Keratinocyte (primary cell): ENCODE data around the gene FABP7. TPM values are rescaled to one million over a fixed set of nuclear protein-coding genes. Genes with fewer than 3 reads are reported as not detected.

Experiments used
- DNase-seq: peaks from one replicate; pipeline ENCODE4 v3.0.0-alpha.2; 2011; ENCODE audit warnings: low read depth, missing footprints, low spot score
- FAIRE-seq: peaks from 2 replicates; lab custom pipeline; 2011; peaks lifted over from hg19 to GRCh38; lab: Jason Lieb, UNC
- H2AFZ ChIP-seq: 2 replicates; pipeline ENCODE4 v1.6.0; 2012; ENCODE audit warnings: low read length, control low read depth, inconsistent platforms; ENCODE audit not compliant: control insufficient read depth
- H3K27ac ChIP-seq: 2 replicates; pipeline ENCODE4 v1.5.1; 2011; ENCODE audit warnings: low read length; ENCODE audit not compliant: control insufficient read depth, insufficient read depth
- H3K27me3 ChIP-seq: 3 replicates; pipeline ENCODE4 v1.6.0; 2011; ENCODE audit warnings: low read length; ENCODE audit not compliant: control insufficient read depth, insufficient read depth; ENCODE audit errors: extremely low read depth
- H3K36me3 ChIP-seq, 2 experiments: 2 replicates in 1 of 2; 3 replicates in 1 of 2; pipeline ENCODE4 v1.5.1; 2011; ENCODE audit warnings: low read length in 2 of 2, mild to moderate bottlenecking in 1 of 2; ENCODE audit not compliant: control insufficient read depth in 2 of 2, insufficient read depth in 2 of 2; ENCODE audit errors: extremely low read depth in 1 of 2
- H3K4me1 ChIP-seq: 3 replicates; pipeline ENCODE4 v1.5.1; 2011; ENCODE audit warnings: low read length; ENCODE audit not compliant: control insufficient read depth, insufficient read depth; ENCODE audit errors: extremely low read depth
- H3K4me2 ChIP-seq: 3 replicates; pipeline ENCODE4 v1.6.0; 2011; ENCODE audit warnings: low read depth, low read length; ENCODE audit not compliant: control insufficient read depth, insufficient read depth; ENCODE audit errors: extremely low read depth
- H3K4me3 ChIP-seq, 3 experiments: fragments of 200-600 bp in 1 of 3; sonication (generic) in 1 of 3; 2 replicates in 2 of 3; 3 replicates in 1 of 3; pipeline ENCODE4 v1.5.1; 2011 to 2016; ENCODE audit warnings: low read length in 3 of 3, mild to moderate bottlenecking in 3 of 3, control low read depth in 2 of 3, inconsistent platforms in 1 of 3, low read depth in 1 of 3, mixed read lengths in 1 of 3, mixed run types in 1 of 3, moderate library complexity in 1 of 3; ENCODE audit not compliant: control insufficient read depth in 2 of 3, insufficient read depth in 2 of 3; ENCODE audit errors: extremely low read depth in 1 of 3
- H3K79me2 ChIP-seq: 2 replicates; pipeline ENCODE4 v1.6.0; 2012; ENCODE audit warnings: low read length; ENCODE audit not compliant: control insufficient read depth, insufficient read depth
- H3K9ac ChIP-seq: 3 replicates; pipeline ENCODE4 v1.6.0; 2011; ENCODE audit warnings: low read length; ENCODE audit not compliant: control insufficient read depth, insufficient read depth; ENCODE audit errors: extremely low read depth
- H3K9me1 ChIP-seq: 3 replicates; pipeline ENCODE4 v1.6.0; 2011; ENCODE audit warnings: low read length; ENCODE audit not compliant: control insufficient read depth, insufficient read depth; ENCODE audit errors: extremely low read depth
- H3K9me3 ChIP-seq: 2 replicates; pipeline ENCODE4 v1.5.1; 2012; ENCODE audit warnings: low read depth, low read length; ENCODE audit not compliant: control insufficient read depth
- H4K20me1 ChIP-seq: 3 replicates; pipeline ENCODE4 v1.6.0; 2011; ENCODE audit warnings: low read length; ENCODE audit not compliant: control insufficient read depth, insufficient read depth; ENCODE audit errors: extremely low read depth
- EZH2 ChIP-seq: IDR thresholded peaks from one replicate; pipeline ENCODE4 v1.6.1; 2012; ENCODE audit warnings: inconsistent platforms, mild to moderate bottlenecking, low read length, moderate library complexity
- dilution Hi-C: fragments of 300-500 bp; cut with MboI; formaldehyde crosslinking; loops from one replicate; pipeline ENCODE4 v1.7.0; 2020; ENCODE audit warnings: low sequenced_read_pairs; ENCODE audit not compliant: extremely low pct_ligation_motif_present
- polyA plus RNA-seq, 5 experiments: library from polyadenylated mRNA; depleted of rRNA in 3 of 5; stranded (reverse) in 3 of 5; stranded (forward) in 1 of 5; unstranded in 1 of 5; fragments of >200 nt; gene quantifications; 1 replicate in 1 of 5; 2 replicates in 3 of 5; 3 replicates in 1 of 5; pipeline versions ENCODE4 v1.2.1 to v1.2.3, GENCODE V29; 2011 to 2012; ENCODE audit warnings: missing spikeins in 2 of 5, low read depth in 1 of 5, low replicate concordance in 1 of 5
- TF ChIP-seq, protein P1 (sequence below), 3 experiments: IDR thresholded peaks in 1 of 3; conservative IDR thresholded peaks in 1 of 3; optimal IDR thresholded peaks in 1 of 3; 2 replicates in 2 of 3; 3 replicates in 1 of 3; pipeline versions ENCODE3 to v1.5.1; 2011; ENCODE audit warnings: low read length in 3 of 3, mild to moderate bottlenecking in 3 of 3, moderate library complexity in 2 of 3, control low read depth in 1 of 3, inconsistent platforms in 1 of 3; ENCODE audit not compliant: insufficient read depth in 2 of 3; ENCODE audit errors: extremely low read depth in 1 of 3

The FABP7 gene
- polyA plus RNA-seq, 1 donor (not counting 4 experiments of a cell fraction or from before 2014, with no cell fraction given) = not detected

DNA sequence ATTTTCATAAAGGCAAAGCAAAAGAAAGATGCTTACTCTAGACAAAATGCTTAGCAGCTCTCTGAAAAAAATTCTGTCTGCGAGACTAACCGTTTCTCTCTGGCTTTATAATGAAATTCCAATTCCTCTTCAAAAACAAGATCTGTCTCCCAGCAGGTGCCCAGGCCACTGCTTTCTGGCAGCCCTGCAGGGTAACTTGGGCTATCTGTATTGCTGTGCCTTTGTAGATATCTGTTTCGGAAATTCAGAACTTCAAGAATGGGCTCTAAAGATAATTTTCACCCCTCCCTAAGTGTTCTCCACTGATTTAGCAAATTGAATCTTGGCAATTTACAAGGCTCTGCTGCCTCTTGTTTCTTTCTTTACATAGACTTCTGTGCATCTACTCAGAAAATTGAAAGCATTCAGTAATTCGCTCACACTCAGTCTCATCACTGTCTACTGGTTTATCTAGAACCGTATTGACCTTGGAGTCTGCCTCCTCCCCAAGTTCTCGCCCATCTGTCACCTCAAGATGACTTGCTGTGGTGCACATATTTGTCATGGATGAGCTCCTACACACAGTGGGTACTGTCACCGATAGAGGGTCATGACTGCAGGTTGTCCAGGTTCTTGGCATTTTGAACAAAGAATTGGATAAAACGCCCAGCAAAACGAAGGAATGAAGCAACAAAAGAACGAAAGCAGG lies 26.4 kb upstream of the FABP7 start:
- Histone ChIP-seq H3K4me1 (peaks cover 2% of the 10 kb centered on the region), H3K9me3 (no peaks in the 10 kb centered on the region), H3K27me3 (no peaks in the 10 kb centered on the region), H3K4me2 (no peak overlapping the region), H3K27ac (no peak overlapping the region), H3K9ac (no peak overlapping the region), H3K79me2 (no peaks in the 10 kb centered on the region), H4K20me1 (no peaks in the 10 kb centered on the region), H3K36me3 (no peaks in the 10 kb centered on the region), H2AFZ (no peak overlapping the region), H3K9me1 (no peaks in the 10 kb centered on the region), H3K4me3 (no peak overlapping the region)
- DNase-seq (no peak), FAIRE-seq (no peak)
- TF ChIP-seq, protein P1, sequence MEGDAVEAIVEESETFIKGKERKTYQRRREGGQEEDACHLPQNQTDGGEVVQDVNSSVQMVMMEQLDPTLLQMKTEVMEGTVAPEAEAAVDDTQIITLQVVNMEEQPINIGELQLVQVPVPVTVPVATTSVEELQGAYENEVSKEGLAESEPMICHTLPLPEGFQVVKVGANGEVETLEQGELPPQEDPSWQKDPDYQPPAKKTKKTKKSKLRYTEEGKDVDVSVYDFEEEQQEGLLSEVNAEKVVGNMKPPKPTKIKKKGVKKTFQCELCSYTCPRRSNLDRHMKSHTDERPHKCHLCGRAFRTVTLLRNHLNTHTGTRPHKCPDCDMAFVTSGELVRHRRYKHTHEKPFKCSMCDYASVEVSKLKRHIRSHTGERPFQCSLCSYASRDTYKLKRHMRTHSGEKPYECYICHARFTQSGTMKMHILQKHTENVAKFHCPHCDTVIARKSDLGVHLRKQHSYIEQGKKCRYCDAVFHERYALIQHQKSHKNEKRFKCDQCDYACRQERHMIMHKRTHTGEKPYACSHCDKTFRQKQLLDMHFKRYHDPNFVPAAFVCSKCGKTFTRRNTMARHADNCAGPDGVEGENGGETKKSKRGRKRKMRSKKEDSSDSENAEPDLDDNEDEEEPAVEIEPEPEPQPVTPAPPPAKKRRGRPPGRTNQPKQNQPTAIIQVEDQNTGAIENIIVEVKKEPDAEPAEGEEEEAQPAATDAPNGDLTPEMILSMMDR (optimal IDR thresholded peaks at IDR 0.05 in 1 of 3, IDR thresholded peaks at IDR 0.05 in 1 of 3, conservative IDR thresholded peaks at IDR 0.05 in 1 of 3; ENCODE audit: extremely low read depth in 1 of 3, insufficient read depth in 2 of 3, low read length in 3 of 3) = no peak
- TF ChIP-seq EZH2 = no peak
- dilution Hi-C loops = no loop called here

DNA sequence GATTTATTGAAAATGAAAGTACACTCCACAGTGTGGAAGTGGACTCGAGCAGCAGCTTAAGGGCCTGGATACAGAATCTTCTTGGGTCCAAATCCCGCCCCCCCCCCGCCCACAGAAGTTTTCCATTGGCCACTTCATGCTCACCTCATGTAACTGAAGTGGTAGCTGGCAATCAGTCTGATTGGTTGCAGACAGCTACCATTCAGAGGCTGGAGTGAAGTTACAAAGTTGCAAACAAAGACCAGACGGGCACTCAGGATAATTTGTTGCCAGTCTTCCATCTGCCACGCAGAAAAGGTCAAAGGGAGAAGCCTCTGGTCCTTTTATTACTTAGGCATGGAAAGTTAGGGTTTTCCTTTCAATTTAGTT lies 25.8 kb upstream of the FABP7 start:
- no peaks in the 10 kb centered on the region for H4K20me1 ChIP-seq
- H3K9ac ChIP-seq = no peak overlapping the region
- no peak overlapping the region for H2AFZ ChIP-seq
- dilution Hi-C loops = no loop called here
- H3K79me2 ChIP-seq = no peaks in the 10 kb centered on the region
- DNase-seq = no peak
- no peak overlapping the region for H3K27ac ChIP-seq
- TF ChIP-seq, protein P1 (optimal IDR thresholded peaks at IDR 0.05 in 1 of 3, IDR thresholded peaks at IDR 0.05 in 1 of 3, conservative IDR thresholded peaks at IDR 0.05 in 1 of 3; ENCODE audit: extremely low read depth in 1 of 3, insufficient read depth in 2 of 3, low read length in 3 of 3) = no peak
- TF ChIP-seq EZH2 = no peak
- H3K4me2 ChIP-seq = no peak overlapping the region
- H3K4me1 ChIP-seq = peaks cover 2% of the 10 kb centered on the region
- H3K36me3 ChIP-seq = no peaks in the 10 kb centered on the region
- H3K27me3 ChIP-seq = no peaks in the 10 kb centered on the region
- no peak for FAIRE-seq
- H3K9me1 ChIP-seq = no peaks in the 10 kb centered on the region
- no peaks in the 10 kb centered on the region for H3K9me3 ChIP-seq
- no peak overlapping the region for H3K4me3 ChIP-seq
